Measurements from ENCODE around the gene TRAM2.

TRAM2 gene

GRCh38 chr6:52577022-52577777 is at the start of gene TRAM2:
Gene TRAM2 (minus strand): TSS chr6:52577060. CDS start chr6:52576915, 145 bp downstream.
- DNase-seq = peak; percentile 74 to 80

GRCh38 chr6:52622810-52623209 is 46.0 kb upstream of the TRAM2 start:
- no peak for DNase-seq

- no peak for DNase-seq
These were observed 44.8 kb upstream of the TRAM2 start for GRCh38 chr6:52621631-52622030.

GRCh38 chr6:52620906-52621190 is 44.0 kb upstream of the TRAM2 start:
- no peak for DNase-seq

GRCh38 chr6:52620055-52620905 is 43.4 kb upstream of the TRAM2 start:
- DNase-seq = no peak

- no peak for DNase-seq
These were observed 40.2 kb upstream of the TRAM2 start for GRCh38 chr6:52617087-52617486.

- no peak for DNase-seq
These were observed 39.3 kb upstream of the TRAM2 start for GRCh38 chr6:52616059-52616690.

GRCh38 chr6:52612336-52613054 is 35.6 kb upstream of the TRAM2 start:
- no peak for DNase-seq

- no peak for DNase-seq
These were observed 35.0 kb upstream of the TRAM2 start for GRCh38 chr6:52611833-52612232.

GRCh38 chr6:52610745-52611355 is 34.0 kb upstream of the TRAM2 start:
- DNase-seq = no peak

GRCh38 chr6:52610011-52610410 is 33.2 kb upstream of the TRAM2 start:
- no peak for DNase-seq

- DNase-seq = no peak
These were observed 28.8 kb upstream of the TRAM2 start for GRCh38 chr6:52605610-52606185.

- no peak for DNase-seq
These were observed 26.3 kb upstream of the TRAM2 start for GRCh38 chr6:52603000-52603795.

- DNase-seq = no peak
These were observed 21.9 kb upstream of the TRAM2 start for GRCh38 chr6:52598824-52599190.

GRCh38 chr6:52598123-52598823 is 21.4 kb upstream of the TRAM2 start:
- peak in 1 of 2 donors; percentile 28 for DNase-seq

GRCh38 chr6:52597738-52598122 is 20.9 kb upstream of the TRAM2 start:
- no peak for DNase-seq

- DNase-seq = no peak
These were observed 19.6 kb upstream of the TRAM2 start for GRCh38 chr6:52596371-52597028.

GRCh38 chr6:52595796-52596130 is 18.9 kb upstream of the TRAM2 start:
- no peak for DNase-seq

- no peak for DNase-seq
These were observed 18.3 kb upstream of the TRAM2 start for GRCh38 chr6:52595000-52595795.

- no peak for DNase-seq
These were observed 17.4 kb upstream of the TRAM2 start for GRCh38 chr6:52594221-52594620.
